ENCODE data around the gene DNAH17. TPM values are rescaled to one million over a fixed set of nuclear protein-coding genes. Genes with fewer than 3 reads are reported as not detected.

DNAH17 gene
- total and polyA plus RNA-seq, 2 donors (not counting 3 experiments of a cell fraction or from before 2014, with no cell fraction given) = not detected

DNA sequence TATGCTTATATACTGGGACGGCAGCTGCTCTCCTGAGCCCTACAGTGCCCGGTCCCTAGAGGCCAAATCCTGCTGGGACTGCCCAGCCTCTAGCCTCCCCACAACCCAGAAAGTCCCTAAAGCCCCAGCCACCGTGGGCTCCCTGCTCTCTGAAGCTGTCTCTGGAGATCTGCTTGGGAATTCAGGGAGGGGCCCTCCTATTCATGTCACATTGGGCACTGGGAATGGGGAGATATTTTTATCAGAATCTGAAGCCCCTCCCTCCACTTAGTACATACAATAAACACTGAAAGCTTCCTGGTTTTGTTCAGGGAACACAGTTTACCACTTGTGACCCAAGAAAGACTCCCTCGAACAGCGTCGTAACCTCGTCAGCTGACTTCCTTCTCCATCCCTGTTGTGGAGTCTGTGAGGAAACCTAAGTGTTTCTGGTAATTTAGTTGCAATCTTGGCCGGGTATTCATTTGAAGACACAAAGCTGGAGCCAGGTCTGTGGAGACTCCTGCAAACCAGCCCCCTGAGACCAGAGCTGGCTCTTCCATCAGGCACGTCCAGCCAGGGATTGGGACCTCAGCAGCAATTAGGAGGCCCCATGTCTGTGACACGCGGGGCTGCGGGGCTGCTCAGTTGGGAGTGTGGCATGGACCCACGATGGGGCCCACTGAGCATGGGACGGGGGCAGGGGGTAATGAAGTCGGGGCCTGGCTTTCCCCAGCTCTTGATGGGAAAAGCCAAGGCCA lies 160.2 kb downstream of the DNAH17 start:
- Histone ChIP-seq H3K36me3 (ENCODE audit: control insufficient read depth in 2 of 2, extremely low read depth in 1 of 2, insufficient read depth in 2 of 2, low read length in 2 of 2) (peaks cover 9 to 23% of the 10 kb centered on the region in 2 experiments), H3K27me3 (ENCODE audit: control insufficient read depth in 2 of 2, insufficient read depth in 2 of 2, low read length in 2 of 2) (no peaks in the 10 kb centered on the region), H3K9me3 (replicated peaks; ENCODE audit: control insufficient read depth, insufficient read depth, low read length) (no peaks in the 10 kb centered on the region), H4K20me1 (replicated peaks; ENCODE audit: control insufficient read depth, extremely low read depth, insufficient read depth, low read length) (no peaks in the 10 kb centered on the region), H3K4me3 (replicated peaks in 1 of 3; ENCODE audit: insufficient read depth in 1 of 3, low read depth in 1 of 3, low read length in 3 of 3) (no peak overlapping the region), H3K4me1 (ENCODE audit: control insufficient read depth, extremely low read depth, insufficient read depth, low read length) (peaks cover 38% of the 10 kb centered on the region), H2AFZ (ENCODE audit: low read depth, low read length) (no peak overlapping the region), H3K9ac (replicated peaks; ENCODE audit: extremely low read depth, insufficient read depth, low read length) (peak overlapping the region; percentile 17), H3K4me2 (ENCODE audit: insufficient read depth, low read length) (peak overlapping the region; percentile 24), H3K79me2 (ENCODE audit: control insufficient read depth, insufficient read depth, low read length) (peaks cover 25% of the 10 kb centered on the region), H3K27ac (ENCODE audit: insufficient read depth, low read depth, low read length) (peak overlapping the region; percentile 74), H3K9me1 (replicated peaks; ENCODE audit: control insufficient read depth, extremely low read depth, insufficient read depth, low read length) (no peaks in the 10 kb centered on the region)
- ChIA-PET CTCF (interaction anchor here (0.9 to 5.2 kb wide), 18 partner anchors 9 to 166 kb away, joined by 3 to 65 read pairs (median 4); partner anchors contain the start of genes PGS1 and SOCS3), POLR2A (interaction anchor here (1.8 kb wide), 1 partner anchor 58 kb away, joined by 11 read pairs; the partner anchor contains the start of gene SOCS3)
- DNase-seq (ENCODE audit: low read depth, low spot score) (peak; percentile 90), FAIRE-seq (peak; percentile 97)
- dilution Hi-C loops (cut with MboI; ENCODE audit: extremely low pct_ligation_motif_present, low sequenced_read_pairs) = no loop called here
- BruUV-seq (replicated peaks) = no TSS peak
- TF ChIP-seq CTCF (IDR thresholded peaks at IDR 0.05; ENCODE audit: extremely low read depth in 1 of 2, insufficient read depth in 1 of 2, low read depth in 1 of 2, low read length in 2 of 2) (no peak), JUN (IDR thresholded peaks at IDR 0.05; ENCODE audit: borderline replicate concordance, insufficient read depth, insufficient read length, low read depth) (no peak), POLR2AphosphoS5 (IDR thresholded peaks at IDR 0.05; ENCODE audit: insufficient read depth, low read depth, low read length) (no peak), GATA2 (IDR thresholded peaks at IDR 0.05; ENCODE audit: insufficient read depth, insufficient read length, low read depth, low read length) (no peak), EZH2 (IDR thresholded peaks at IDR 0.05; ENCODE audit: borderline replicate concordance, low read depth, low read length, severe bottlenecking) (no peak), MYC (IDR thresholded peaks at IDR 0.05; ENCODE audit: low read depth, low read length) (no peak), MAX (IDR thresholded peaks at IDR 0.05; ENCODE audit: insufficient read depth, insufficient read length) (no peak), FOS (IDR thresholded peaks at IDR 0.05; ENCODE audit: borderline replicate concordance, insufficient read depth, low read length) (no peak)
- intact Hi-C loops (cut with micrococcal nuclease) = no loop called here

All from endothelial cell of umbilical vein (primary cell).